Neuronal stem cell (in vitro differentiated cells): Measurements from ENCODE around the gene ARMC2.
A peak's percentile ranks its signal among the peaks of the same experiment; 100 is the strongest.

Experiments
- DNase-seq: peaks from one replicate; pipeline ENCODE4 v3.0.0-alpha.2; 2013; ENCODE audit warnings: low spot score
- H2AFZ ChIP-seq: one replicate; pipeline ENCODE4 v1.6.1; 2013; ENCODE audit warnings: mild to moderate bottlenecking, low read length, inconsistent platforms
- H2AK5ac ChIP-seq: 2 replicates; pipeline ENCODE4 v1.6.1; 2013; ENCODE audit warnings: low read depth, mild to moderate bottlenecking, inconsistent platforms, low read length, moderate library complexity, mixed read lengths
- H2BK120ac ChIP-seq: 2 replicates; pipeline ENCODE4 v1.6.1; 2013; ENCODE audit warnings: low read depth, mild to moderate bottlenecking, inconsistent platforms, low read length, moderate library complexity, mixed read lengths
- H2BK12ac ChIP-seq: one replicate; pipeline ENCODE4 v1.6.1; 2013; ENCODE audit warnings: low read length, inconsistent platforms
- H2BK15ac ChIP-seq: 2 replicates; pipeline ENCODE4 v1.6.1; 2013; ENCODE audit warnings: mild to moderate bottlenecking, low read length, inconsistent platforms, mixed read lengths
- H2BK5ac ChIP-seq: one replicate; pipeline ENCODE4 v1.6.1; 2013; ENCODE audit warnings: inconsistent platforms, mild to moderate bottlenecking, low read length, moderate library complexity
- H3K14ac ChIP-seq: one replicate; pipeline ENCODE4 v1.6.1; 2013; ENCODE audit warnings: low read length, inconsistent platforms
- H3K18ac ChIP-seq: 2 replicates; pipeline ENCODE4 v1.6.1; 2013; ENCODE audit warnings: low read length, inconsistent platforms
- H3K23ac ChIP-seq: 2 replicates; pipeline ENCODE4 v1.6.1; 2013; ENCODE audit warnings: low read depth, mild to moderate bottlenecking, mixed read lengths, low read length, inconsistent platforms; ENCODE audit not compliant: poor library complexity
- H3K27ac ChIP-seq: replicated peaks from 3 replicates; pipeline ENCODE4 v1.5.1; 2013; ENCODE audit warnings: low read length, inconsistent platforms
- H3K27me3 ChIP-seq, 3 experiments: 2 replicates each; pipeline ENCODE4 v1.6.1; 2013; ENCODE audit warnings: low read length in 3 of 3, mild to moderate bottlenecking in 2 of 3, inconsistent platforms in 1 of 3, low read depth in 1 of 3, mixed read lengths in 1 of 3, moderate library complexity in 1 of 3; ENCODE audit not compliant: control insufficient read depth in 3 of 3, insufficient read depth in 3 of 3
- H3K36me3 ChIP-seq, 2 donors: replicated peaks in 1 of 2; 2 replicates each; pipeline ENCODE4 v1.6.1; 2013; ENCODE audit warnings: low read length in 2 of 2; ENCODE audit not compliant: control insufficient read depth in 2 of 2, insufficient read depth in 2 of 2
- H3K4ac ChIP-seq: 2 replicates; pipeline ENCODE4 v1.6.1; 2013; ENCODE audit warnings: inconsistent platforms, mild to moderate bottlenecking, low read length, moderate library complexity
- H3K4me1 ChIP-seq, 2 donors: 1 replicate in 1 of 2; 2 replicates in 1 of 2; pipeline ENCODE4 v1.6.1; 2013; ENCODE audit warnings: low read length in 2 of 2, low read depth in 1 of 2; ENCODE audit not compliant: control insufficient read depth in 2 of 2, insufficient read depth in 1 of 2
- H3K4me2 ChIP-seq: one replicate; pipeline ENCODE4 v1.6.1; 2013; ENCODE audit warnings: mild to moderate bottlenecking, low read length, inconsistent platforms; ENCODE audit not compliant: insufficient read depth, poor library complexity, severe bottlenecking
- H3K4me3 ChIP-seq, 2 donors: 2 replicates each; pipeline ENCODE4 v1.5.1; 2013; ENCODE audit warnings: low read length in 2 of 2, mild to moderate bottlenecking in 2 of 2, inconsistent platforms in 1 of 2, moderate library complexity in 1 of 2
- H3K79me1 ChIP-seq: one replicate; pipeline ENCODE4 v1.6.1; 2013; ENCODE audit warnings: low read depth, mild to moderate bottlenecking, inconsistent platforms, low read length, moderate library complexity
- H3K9ac ChIP-seq: one replicate; pipeline ENCODE4 v1.6.1; 2013; ENCODE audit warnings: mild to moderate bottlenecking, low read depth, low read length, inconsistent platforms; ENCODE audit not compliant: poor library complexity
- H3K9me3 ChIP-seq, 2 donors: replicated peaks in 1 of 2; 2 replicates each; pipeline versions ENCODE3 to v1.6.1; 2013; ENCODE audit warnings: low read length in 2 of 2, mild to moderate bottlenecking in 2 of 2, inconsistent platforms in 1 of 2, low read depth in 1 of 2, mixed read lengths in 1 of 2, moderate library complexity in 1 of 2; ENCODE audit not compliant: control insufficient read depth in 2 of 2, insufficient read depth in 1 of 2
- H4K8ac ChIP-seq: one replicate; pipeline ENCODE4 v1.6.1; 2013; ENCODE audit warnings: low read depth, mild to moderate bottlenecking, inconsistent platforms, low read length, moderate library complexity
- H4K91ac ChIP-seq: one replicate; pipeline ENCODE4 v1.6.1; 2013; ENCODE audit warnings: low read length, low read depth, mild to moderate bottlenecking, inconsistent platforms; ENCODE audit not compliant: poor library complexity
- WGBS, 2 donors: extraction: QIAGEN DNeasy Blood & Tissue Kit; methylation state at CpG; one replicate each; pipeline ENCODE4 v1.1.7; 2013; ENCODE audit warnings: missing lambda C conversion rate in 2 of 2, mixed read lengths in 1 of 2; ENCODE audit not compliant: insufficient read length in 2 of 2, insufficient replicate concordance in 1 of 2; ENCODE audit errors: extremely low coverage in 2 of 2; 5-methylcytosine and 5-hydroxymethylcytosine counted together

The ARMC2 gene

DNA sequence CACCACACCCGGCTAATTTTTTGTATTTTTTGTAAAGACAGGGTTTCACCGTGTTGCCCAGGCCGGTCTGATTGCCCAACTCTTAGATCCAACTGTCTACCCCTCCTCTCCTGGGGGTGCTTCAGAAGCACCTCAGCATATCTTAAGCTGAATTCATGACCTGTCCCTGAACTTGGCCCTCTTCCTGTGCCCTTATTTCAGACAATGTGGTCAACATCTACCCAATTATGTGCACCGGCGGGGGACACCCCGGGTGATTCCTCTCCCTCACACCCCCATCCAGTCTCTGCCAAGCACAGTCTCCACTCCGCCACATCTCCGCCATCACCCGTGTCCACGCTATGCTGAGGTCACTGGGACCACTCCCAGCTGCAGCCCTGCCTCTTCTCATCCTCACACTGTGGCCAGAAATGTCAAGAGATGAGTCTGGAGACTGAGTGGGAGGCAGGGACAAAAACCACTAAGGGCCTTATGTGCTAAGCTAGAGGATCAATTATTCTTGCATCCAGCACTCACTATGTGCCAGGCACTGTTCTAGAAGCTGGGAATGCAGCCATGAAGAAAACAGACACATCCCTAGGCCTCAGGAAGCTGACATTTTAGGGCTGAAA lies 111.9 kb downstream of the ARMC2 start:
- H3K4me2 ChIP-seq: no peak overlapping the region
- no peak overlapping the region for H3K4ac ChIP-seq
- WGBS, 2 donors: no CpG with 5 or more reads among the region's 10 CpGs
- H3K14ac ChIP-seq: no peak overlapping the region
- H3K4me1 ChIP-seq: no peaks in the 10 kb centered on the region
- H2AK5ac ChIP-seq: no peak overlapping the region
- no peak overlapping the region for H3K23ac ChIP-seq
- H3K36me3 ChIP-seq: no peaks in the 10 kb centered on the region
- H3K4me3 ChIP-seq: no peak overlapping the region
- H3K18ac ChIP-seq: no peak overlapping the region
- H3K79me1 ChIP-seq: no peaks in the 10 kb centered on the region
- no peak overlapping the region for H2BK12ac ChIP-seq
- H2AFZ ChIP-seq: no peak overlapping the region
- H2BK5ac ChIP-seq: no peak overlapping the region
- no peaks in the 10 kb centered on the region for H3K9me3 ChIP-seq
- no peak overlapping the region for H2BK120ac ChIP-seq
- no peaks in the 10 kb centered on the region for H3K27me3 ChIP-seq
- DNase-seq: no peak
- no peak overlapping the region for H4K8ac ChIP-seq
- H3K9ac ChIP-seq: no peak overlapping the region
- no peak overlapping the region for H4K91ac ChIP-seq
- H3K27ac ChIP-seq: no peak overlapping the region
- no peak overlapping the region for H2BK15ac ChIP-seq

DNA sequence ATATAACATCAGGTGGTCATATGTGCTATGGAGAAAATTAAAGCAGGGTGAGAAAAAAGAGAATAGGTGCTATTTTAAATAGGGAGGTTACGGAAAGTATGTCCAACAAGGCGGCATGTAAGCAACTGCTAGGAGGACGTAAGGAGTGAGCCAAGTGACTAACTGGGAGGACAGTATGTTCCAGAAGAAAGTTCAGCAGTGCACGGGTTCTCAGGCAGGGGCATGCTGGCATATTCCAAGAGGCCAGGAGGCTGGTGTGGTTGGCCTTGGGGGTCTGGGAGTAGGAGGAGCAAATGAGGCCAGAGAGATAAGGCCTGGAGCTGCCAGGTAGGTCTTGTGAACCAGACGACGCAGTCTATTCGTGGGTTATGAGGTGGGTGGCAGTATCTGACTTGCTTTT lies 112.4 kb downstream of the ARMC2 start:
- H3K4ac ChIP-seq: no peak overlapping the region
- H2AFZ ChIP-seq: no peak overlapping the region
- no peaks in the 10 kb centered on the region for H3K4me1 ChIP-seq
- no peak overlapping the region for H2BK120ac ChIP-seq
- no peak overlapping the region for H3K27ac ChIP-seq
- no peak overlapping the region for H3K14ac ChIP-seq
- no peak overlapping the region for H3K4me2 ChIP-seq
- DNase-seq: no peak
- no peak overlapping the region for H4K91ac ChIP-seq
- H3K9ac ChIP-seq: no peak overlapping the region
- no peak overlapping the region for H4K8ac ChIP-seq
- H2BK15ac ChIP-seq: no peak overlapping the region
- H3K9me3 ChIP-seq: no peaks in the 10 kb centered on the region
- H3K4me3 ChIP-seq: no peak overlapping the region
- H2AK5ac ChIP-seq: no peak overlapping the region
- no peak overlapping the region for H3K18ac ChIP-seq
- no peaks in the 10 kb centered on the region for H3K27me3 ChIP-seq
- H2BK12ac ChIP-seq: no peak overlapping the region
- no peak overlapping the region for H2BK5ac ChIP-seq
- H3K79me1 ChIP-seq: no peaks in the 10 kb centered on the region
- H3K36me3 ChIP-seq: no peaks in the 10 kb centered on the region
- no CpG with 5 or more reads among the region's 7 CpGs for WGBS, 2 donors
- no peak overlapping the region for H3K23ac ChIP-seq

DNA sequence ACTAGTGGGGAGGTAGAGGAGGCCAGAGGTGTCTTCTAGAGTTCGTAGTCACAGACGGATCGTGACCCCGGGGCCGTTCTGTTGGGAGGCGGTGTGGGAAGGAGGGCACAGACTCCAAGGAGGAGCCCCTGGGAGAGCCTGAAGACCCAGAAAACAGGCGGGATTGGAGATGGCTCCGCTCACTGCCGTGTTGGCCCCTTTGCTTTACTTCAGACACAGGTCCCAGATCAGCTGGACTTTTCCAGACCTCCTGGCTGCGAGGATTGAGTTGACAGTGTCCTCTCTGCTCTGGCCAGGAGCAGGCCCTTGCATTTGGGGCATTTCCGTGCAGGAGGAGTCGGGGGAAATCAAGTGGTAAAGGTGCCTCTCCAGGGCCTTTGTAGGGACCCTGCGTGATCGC lies 112.9 kb downstream of the ARMC2 start:
- Histone ChIP-seq H3K36me3 (no peaks in the 10 kb centered on the region), H3K4me1 (no peaks in the 10 kb centered on the region), H2BK120ac (no peak overlapping the region), H2BK12ac (no peak overlapping the region), H3K9ac (no peak overlapping the region), H3K4me3 (no peak overlapping the region), H3K23ac (no peak overlapping the region), H2AK5ac (no peak overlapping the region), H2BK15ac (no peak overlapping the region), H3K79me1 (no peaks in the 10 kb centered on the region), H4K91ac (no peak overlapping the region), H3K4ac (no peak overlapping the region), H3K27me3 (no peaks in the 10 kb centered on the region), H2BK5ac (no peak overlapping the region), H3K4me2 (no peak overlapping the region), H2AFZ (no peak overlapping the region), H3K27ac (no peak overlapping the region), H3K14ac (no peak overlapping the region), H4K8ac (no peak overlapping the region), H3K9me3 (no peaks in the 10 kb centered on the region), H3K18ac (peak overlapping the region; percentile 20)
- no CpG with 5 or more reads among the region's 14 CpGs for WGBS, 2 donors
- DNase-seq: no peak

DNA sequence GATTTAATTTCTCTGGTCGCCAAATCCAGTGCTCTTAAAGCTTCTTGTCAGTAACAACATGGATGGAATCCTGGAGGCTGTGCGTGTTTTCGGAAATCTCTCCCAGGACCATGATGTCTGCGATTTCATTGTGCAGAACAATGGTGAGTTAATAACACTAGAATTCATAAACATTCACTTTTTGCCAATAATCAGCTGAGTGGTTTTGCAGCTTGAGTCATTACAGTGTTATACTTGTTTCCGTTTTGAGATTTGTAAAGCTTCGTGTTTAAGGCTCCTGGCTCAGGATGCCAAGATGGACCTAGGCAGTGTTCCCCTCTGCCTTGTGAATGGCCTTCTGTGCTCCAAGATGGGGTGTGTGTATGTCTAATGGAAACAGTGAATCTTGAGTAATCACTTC lies 113.8 kb downstream of the ARMC2 start:
- WGBS, 2 donors: no CpG with 5 or more reads among the region's 6 CpGs
- no peak for DNase-seq
- no peak overlapping the region for H4K8ac ChIP-seq
- no peak overlapping the region for H2BK120ac ChIP-seq
- no peak overlapping the region for H3K4me2 ChIP-seq
- no peak overlapping the region for H3K23ac ChIP-seq
- no peak overlapping the region for H2AK5ac ChIP-seq
- H2AFZ ChIP-seq: no peak overlapping the region
- no peaks in the 10 kb centered on the region for H3K9me3 ChIP-seq
- no peak overlapping the region for H2BK12ac ChIP-seq
- H4K91ac ChIP-seq: no peak overlapping the region
- H3K36me3 ChIP-seq: no peaks in the 10 kb centered on the region
- no peak overlapping the region for H3K14ac ChIP-seq
- H2BK15ac ChIP-seq: no peak overlapping the region
- no peak overlapping the region for H3K9ac ChIP-seq
- peaks cover 0 to under 1% of the 10 kb centered on the region in 2 donors for H3K4me1 ChIP-seq
- H3K4ac ChIP-seq: no peak overlapping the region
- no peak overlapping the region for H3K27ac ChIP-seq
- H2BK5ac ChIP-seq: no peak overlapping the region
- no peaks in the 10 kb centered on the region for H3K27me3 ChIP-seq
- H3K4me3 ChIP-seq: no peak overlapping the region
- H3K18ac ChIP-seq: no peak overlapping the region
- no peaks in the 10 kb centered on the region for H3K79me1 ChIP-seq
